ENCODE results near the gene DOK4.
A peak's percentile ranks its signal among the peaks of the same experiment; 100 is the strongest.

The DOK4 gene

GRCh38 chr16:57485916-57486857 is at the start of gene DOK4:
DOK4 (minus strand) TSS chr16:57486493; CDS start chr16:57479507, 6,986 bp downstream.
- TF ChIP-seq CTCF (IDR thresholded peaks at IDR 0.05; ENCODE audit: low read depth, low read length) = no peak
- peak; percentile 19 for DNase-seq (ENCODE audit: extremely low read depth, low read depth)

- DNase-seq (ENCODE audit: extremely low read depth, low read depth) = peak; percentile 70
- TF ChIP-seq CTCF (IDR thresholded peaks at IDR 0.05; ENCODE audit: low read depth, low read length) = no peak; the same call in 1 of the 2 replicates
These were observed 49.5 kb upstream of the DOK4 start for GRCh38 chr16:57535680-57536305.

- no peak for DNase-seq (ENCODE audit: extremely low read depth, low read depth)
- TF ChIP-seq CTCF (IDR thresholded peaks at IDR 0.05; ENCODE audit: low read depth, low read length) = no peak
These were observed 48.8 kb upstream of the DOK4 start for GRCh38 chr16:57534881-57535658.

GRCh38 chr16:57534337-57534880 is 48.1 kb upstream of the DOK4 start:
- TF ChIP-seq CTCF (IDR thresholded peaks at IDR 0.05; ENCODE audit: low read depth, low read length) = no peak
- DNase-seq (ENCODE audit: extremely low read depth, low read depth) = no peak

- TF ChIP-seq CTCF (IDR thresholded peaks at IDR 0.05; ENCODE audit: low read depth, low read length) = no peak
- DNase-seq (ENCODE audit: extremely low read depth, low read depth) = no peak
These were observed 47.4 kb upstream of the DOK4 start for GRCh38 chr16:57533431-57534336.

GRCh38 chr16:57532266-57532625 is 46.0 kb upstream of the DOK4 start:
- no peak for TF ChIP-seq CTCF (IDR thresholded peaks at IDR 0.05; ENCODE audit: low read depth, low read length)
- DNase-seq (ENCODE audit: extremely low read depth, low read depth) = no peak

All from AG09319 (cell line).